Esophagus muscularis mucosa (tissue), 4 donors: ENCODE results near the gene CHRM4.

Source experiments
- EP300 ChIP-seq: sonication (generic); formaldehyde crosslinking; IDR thresholded peaks from one replicate; pipeline ENCODE4 v1.6.1; 2017; ENCODE audit warnings: antibody characterized with exemption
- POLR2A ChIP-seq: fragments of 450-650 bp; IDR thresholded peaks from one replicate; pipeline ENCODE4 v1.6.1; 2017; ENCODE audit warnings: antibody characterized with exemption, moderate library complexity, mild to moderate bottlenecking, low read depth
- POLR2AphosphoS5 ChIP-seq, 2 donors: sonication (generic); formaldehyde crosslinking; IDR thresholded peaks; one replicate each; pipeline ENCODE4 v1.6.1; 2017; ENCODE audit warnings: antibody characterized with exemption in 2 of 2
- TF ChIP-seq, protein P1 (sequence below), 3 experiments: fragments of 200-600 bp in 2 of 3; fragments of 450-650 bp in 1 of 3; sonication (generic) in 2 of 3; IDR thresholded peaks; one replicate each; pipeline ENCODE4 v1.5.1; 2017 to 2019; ENCODE audit warnings: antibody characterized with exemption in 3 of 3, mild to moderate bottlenecking in 2 of 3, moderate library complexity in 1 of 3

GRCh38 chr11:46336563-46337180, 54.9 kb downstream of the CHRM4 start:
- TF ChIP-seq, protein P1, sequence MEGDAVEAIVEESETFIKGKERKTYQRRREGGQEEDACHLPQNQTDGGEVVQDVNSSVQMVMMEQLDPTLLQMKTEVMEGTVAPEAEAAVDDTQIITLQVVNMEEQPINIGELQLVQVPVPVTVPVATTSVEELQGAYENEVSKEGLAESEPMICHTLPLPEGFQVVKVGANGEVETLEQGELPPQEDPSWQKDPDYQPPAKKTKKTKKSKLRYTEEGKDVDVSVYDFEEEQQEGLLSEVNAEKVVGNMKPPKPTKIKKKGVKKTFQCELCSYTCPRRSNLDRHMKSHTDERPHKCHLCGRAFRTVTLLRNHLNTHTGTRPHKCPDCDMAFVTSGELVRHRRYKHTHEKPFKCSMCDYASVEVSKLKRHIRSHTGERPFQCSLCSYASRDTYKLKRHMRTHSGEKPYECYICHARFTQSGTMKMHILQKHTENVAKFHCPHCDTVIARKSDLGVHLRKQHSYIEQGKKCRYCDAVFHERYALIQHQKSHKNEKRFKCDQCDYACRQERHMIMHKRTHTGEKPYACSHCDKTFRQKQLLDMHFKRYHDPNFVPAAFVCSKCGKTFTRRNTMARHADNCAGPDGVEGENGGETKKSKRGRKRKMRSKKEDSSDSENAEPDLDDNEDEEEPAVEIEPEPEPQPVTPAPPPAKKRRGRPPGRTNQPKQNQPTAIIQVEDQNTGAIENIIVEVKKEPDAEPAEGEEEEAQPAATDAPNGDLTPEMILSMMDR (IDR thresholded peaks at IDR 0.05): no peak
- TF ChIP-seq POLR2AphosphoS5 (IDR thresholded peaks at IDR 0.05) (no peak), POLR2A (no peak), EP300 (no peak)
